ENCODE measurements around the gene KDM6A.

DNA sequence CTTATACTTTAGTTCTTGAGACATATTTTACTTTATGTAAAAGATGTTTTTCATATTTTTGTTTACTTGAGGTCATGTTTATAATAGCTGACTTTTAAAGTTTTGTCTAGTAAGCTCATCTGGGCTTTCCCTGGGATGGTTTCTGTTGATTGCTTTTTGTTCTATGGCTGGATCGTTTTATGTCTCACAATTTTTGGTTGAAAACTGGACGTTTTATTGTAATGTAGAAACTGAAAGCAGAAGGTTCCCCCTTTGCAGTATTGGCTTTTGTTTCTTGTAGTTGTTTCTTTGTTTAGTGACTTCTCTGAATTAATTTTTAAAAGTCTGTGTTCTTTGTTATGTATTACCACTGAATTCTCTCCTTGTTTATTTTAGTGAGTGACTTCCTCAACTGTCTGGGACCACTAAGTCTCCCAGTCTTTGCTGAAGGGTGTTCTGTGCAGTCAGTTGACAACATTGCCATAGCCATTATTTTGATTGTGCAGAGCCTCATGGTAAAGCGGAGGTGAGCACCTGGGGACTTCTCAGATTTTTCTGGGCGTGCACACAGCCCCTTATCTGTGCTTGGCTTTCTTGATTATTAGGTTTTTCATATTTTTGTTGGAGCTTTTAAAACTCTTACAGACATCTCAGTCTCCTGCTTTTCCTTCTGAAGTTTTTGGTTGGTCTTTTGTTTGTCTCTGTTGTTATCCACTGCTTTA, 31.0 kb downstream of the KDM6A start:
- TF ChIP-seq, protein P1, sequence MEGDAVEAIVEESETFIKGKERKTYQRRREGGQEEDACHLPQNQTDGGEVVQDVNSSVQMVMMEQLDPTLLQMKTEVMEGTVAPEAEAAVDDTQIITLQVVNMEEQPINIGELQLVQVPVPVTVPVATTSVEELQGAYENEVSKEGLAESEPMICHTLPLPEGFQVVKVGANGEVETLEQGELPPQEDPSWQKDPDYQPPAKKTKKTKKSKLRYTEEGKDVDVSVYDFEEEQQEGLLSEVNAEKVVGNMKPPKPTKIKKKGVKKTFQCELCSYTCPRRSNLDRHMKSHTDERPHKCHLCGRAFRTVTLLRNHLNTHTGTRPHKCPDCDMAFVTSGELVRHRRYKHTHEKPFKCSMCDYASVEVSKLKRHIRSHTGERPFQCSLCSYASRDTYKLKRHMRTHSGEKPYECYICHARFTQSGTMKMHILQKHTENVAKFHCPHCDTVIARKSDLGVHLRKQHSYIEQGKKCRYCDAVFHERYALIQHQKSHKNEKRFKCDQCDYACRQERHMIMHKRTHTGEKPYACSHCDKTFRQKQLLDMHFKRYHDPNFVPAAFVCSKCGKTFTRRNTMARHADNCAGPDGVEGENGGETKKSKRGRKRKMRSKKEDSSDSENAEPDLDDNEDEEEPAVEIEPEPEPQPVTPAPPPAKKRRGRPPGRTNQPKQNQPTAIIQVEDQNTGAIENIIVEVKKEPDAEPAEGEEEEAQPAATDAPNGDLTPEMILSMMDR (IDR thresholded peaks at IDR 0.05) = no peak
- TF ChIP-seq POLR2A (IDR thresholded peaks at IDR 0.05) = no peak

All from body of pancreas (tissue), 4 donors.